K562 (cell line): Measurements from ENCODE around the gene CSNK2A1. TPM values are rescaled to one million over a fixed set of nuclear protein-coding genes. Genes with fewer than 3 reads are reported as not detected.
A peak's percentile ranks its signal among the peaks of the same experiment; 100 is the strongest.

Experiments used
- BRD4 ChIP-seq: fragments of 200-600 bp; sonication (generic); IDR thresholded peaks from 2 replicates; pipeline ENCODE4 v1.6.1; 2017; ENCODE audit warnings: inconsistent platforms
- CTBP1 ChIP-seq: fragments of 450-650 bp; IDR thresholded peaks from 2 replicates; pipeline ENCODE4 v1.6.1; 2016; ENCODE audit warnings: borderline replicate concordance
- FOXP1 ChIP-seq: sonication (generic); formaldehyde crosslinking; IDR thresholded peaks from 2 replicates; pipeline ENCODE4 v1.8.0; 2022; ENCODE audit warnings: mild to moderate bottlenecking, missing genetic modification reagents
- MAFK ChIP-seq: IDR thresholded peaks from 2 replicates; pipeline ENCODE4 v1.6.1; 2011; ENCODE audit warnings: low read length, improper control_type of control experiment
- PHF21A ChIP-seq: fragments of 450-650 bp; IDR thresholded peaks from 2 replicates; pipeline ENCODE4 v1.6.1; 2017; ENCODE audit warnings: low read depth, borderline replicate concordance
- RAD21 ChIP-seq, 2 experiments: fragments of 250-450 bp in 1 of 2; fragments of 450-650 bp in 1 of 2; sonication (Bioruptor Pico) in 1 of 2; formaldehyde crosslinking in 1 of 2; IDR thresholded peaks in 1 of 2; conservative IDR thresholded peaks in 1 of 2; 2 replicates each; pipeline versions ENCODE4 v1.4.0 to v1.8.0; 2020 to 2022; ENCODE audit warnings: mild to moderate bottlenecking in 2 of 2, moderate library complexity in 1 of 2
- SIN3A ChIP-seq, 2 experiments: fragments of 150-350 bp in 1 of 2; IDR thresholded peaks; 2 replicates each; pipeline ENCODE4 v1.6.1; 2011 to 2016; ENCODE audit warnings: borderline replicate concordance in 2 of 2, low read depth in 2 of 2, low read length in 2 of 2, mild to moderate bottlenecking in 2 of 2, moderate library complexity in 2 of 2; ENCODE audit not compliant: control insufficient read depth in 1 of 2
- SMARCE1 ChIP-seq: fragments of 450-650 bp; IDR thresholded peaks from 2 replicates; pipeline ENCODE4 v1.7.1; 2016; ENCODE audit warnings: mild to moderate bottlenecking
- ZBTB1 ChIP-seq: sonication (generic); formaldehyde crosslinking; IDR thresholded peaks from 2 replicates; pipeline ENCODE4 v1.8.1; 2023; ENCODE audit warnings: missing genetic modification reagents, low read depth, mild to moderate bottlenecking, borderline replicate concordance
- ZNF24 ChIP-seq: fragments of 450-650 bp; IDR thresholded peaks from 2 replicates; pipeline ENCODE4 v1.6.1; 2016
- ZNF3 ChIP-seq: fragments of 250-450 bp; sonication (Bioruptor Pico); IDR thresholded peaks from 2 replicates; pipeline ENCODE4 v1.5.0; 2021; ENCODE audit warnings: mild to moderate bottlenecking, moderate library complexity
- ZNF311 ChIP-seq: fragments of 250-450 bp; sonication (Bioruptor Pico); IDR thresholded peaks from 2 replicates; pipeline ENCODE4 v1.4.0; 2020; ENCODE audit warnings: mild to moderate bottlenecking, moderate library complexity
- polyA plus RNA-seq, 8 experiments: library from polyadenylated mRNA; depleted of rRNA in 4 of 8; stranded (reverse) in 5 of 8; unstranded in 3 of 8; fragments of >200 nt; fragmentation: Nextera tagmentation in 2 of 8; fragmentation: Illumina TruSeq in 1 of 8; extraction: Ambion mirVana in 2 of 8; extraction: Trizol in 1 of 8; gene quantifications; 2 replicates each; pipeline versions ENCODE4 v1.2.1 to v1.2.3, GENCODE V29; 2011 to 2014; ENCODE audit warnings: inconsistent platforms in 1 of 8, missing spikeins in 1 of 8
- total RNA-seq, 7 experiments: library from RNA; depleted of rRNA in 6 of 7; stranded (reverse); fragments of >200 nt in 6 of 7; fragmentation: Illumina TruSeq in 2 of 7; extraction: Trizol in 2 of 7; gene quantifications; 2 replicates each; pipeline versions ENCODE4 v1.2.1 to v1.2.3, GENCODE V29; 2011 to 2021; ENCODE audit warnings: low replicate concordance in 1 of 7
- TF ChIP-seq, protein P1 (sequence below), 2 experiments: fragments of 450-650 bp; IDR thresholded peaks; 2 replicates each; pipeline ENCODE4 v1.6.1; 2016; ENCODE audit warnings: mild to moderate bottlenecking in 2 of 2, borderline replicate concordance in 1 of 2, low read depth in 1 of 2, moderate library complexity in 1 of 2
- TF ChIP-seq, protein P2 (sequence below): IDR thresholded peaks from 3 replicates; pipeline ENCODE4 v1.6.1; 2011; ENCODE audit warnings: borderline replicate concordance, mild to moderate bottlenecking, moderate library complexity; ENCODE audit not compliant: insufficient read length; ENCODE audit errors: extremely low read depth

The CSNK2A1 gene
- total and polyA plus RNA-seq, 9 of the 15 experiments (the other 6 are each of a cell fraction or from before 2014, with no cell fraction given) = 71.0 to 251 (median 103) TPM

DNA sequence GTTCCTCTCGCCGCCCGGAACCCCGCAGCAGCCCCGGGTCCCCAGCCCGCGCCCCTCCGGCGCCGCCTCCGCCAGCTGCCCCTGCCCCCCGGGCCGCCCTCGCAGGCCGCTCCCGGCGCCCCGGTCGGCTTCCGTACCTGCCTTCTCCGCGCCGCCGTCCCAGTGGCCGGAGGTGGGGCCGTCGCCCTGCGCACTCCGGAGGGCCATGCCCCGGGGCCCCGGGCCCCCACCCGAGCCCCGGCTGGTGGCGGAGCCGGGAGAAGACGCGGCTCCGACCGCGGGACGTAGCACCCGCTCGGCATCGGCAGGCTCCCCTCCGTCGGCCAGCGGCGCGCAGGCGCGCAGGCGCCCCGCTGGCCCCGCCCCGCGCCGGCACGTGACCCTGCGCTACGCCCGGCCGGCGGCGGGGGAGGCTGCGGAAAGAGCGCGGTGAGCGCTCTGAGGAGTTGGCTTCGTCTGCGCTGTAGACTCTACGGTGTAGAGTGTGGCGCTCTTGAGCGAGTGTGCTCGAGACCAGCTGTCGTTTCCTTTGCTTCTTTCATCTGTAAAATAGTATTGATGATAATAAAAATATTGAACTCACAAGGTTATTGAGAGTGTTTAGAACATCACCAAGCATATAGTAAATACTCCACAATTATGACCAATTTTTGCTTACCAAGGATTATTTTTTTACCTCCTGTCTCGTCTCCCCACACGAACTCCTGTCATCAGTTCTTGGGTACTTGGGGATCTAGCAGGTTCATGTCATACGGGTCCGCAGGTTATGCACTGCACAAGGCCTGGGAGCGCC lies 81.2 kb downstream of the CSNK2A1 start, which contains the start of gene TBC1D20 (continued):
- TF ChIP-seq, protein P1, sequence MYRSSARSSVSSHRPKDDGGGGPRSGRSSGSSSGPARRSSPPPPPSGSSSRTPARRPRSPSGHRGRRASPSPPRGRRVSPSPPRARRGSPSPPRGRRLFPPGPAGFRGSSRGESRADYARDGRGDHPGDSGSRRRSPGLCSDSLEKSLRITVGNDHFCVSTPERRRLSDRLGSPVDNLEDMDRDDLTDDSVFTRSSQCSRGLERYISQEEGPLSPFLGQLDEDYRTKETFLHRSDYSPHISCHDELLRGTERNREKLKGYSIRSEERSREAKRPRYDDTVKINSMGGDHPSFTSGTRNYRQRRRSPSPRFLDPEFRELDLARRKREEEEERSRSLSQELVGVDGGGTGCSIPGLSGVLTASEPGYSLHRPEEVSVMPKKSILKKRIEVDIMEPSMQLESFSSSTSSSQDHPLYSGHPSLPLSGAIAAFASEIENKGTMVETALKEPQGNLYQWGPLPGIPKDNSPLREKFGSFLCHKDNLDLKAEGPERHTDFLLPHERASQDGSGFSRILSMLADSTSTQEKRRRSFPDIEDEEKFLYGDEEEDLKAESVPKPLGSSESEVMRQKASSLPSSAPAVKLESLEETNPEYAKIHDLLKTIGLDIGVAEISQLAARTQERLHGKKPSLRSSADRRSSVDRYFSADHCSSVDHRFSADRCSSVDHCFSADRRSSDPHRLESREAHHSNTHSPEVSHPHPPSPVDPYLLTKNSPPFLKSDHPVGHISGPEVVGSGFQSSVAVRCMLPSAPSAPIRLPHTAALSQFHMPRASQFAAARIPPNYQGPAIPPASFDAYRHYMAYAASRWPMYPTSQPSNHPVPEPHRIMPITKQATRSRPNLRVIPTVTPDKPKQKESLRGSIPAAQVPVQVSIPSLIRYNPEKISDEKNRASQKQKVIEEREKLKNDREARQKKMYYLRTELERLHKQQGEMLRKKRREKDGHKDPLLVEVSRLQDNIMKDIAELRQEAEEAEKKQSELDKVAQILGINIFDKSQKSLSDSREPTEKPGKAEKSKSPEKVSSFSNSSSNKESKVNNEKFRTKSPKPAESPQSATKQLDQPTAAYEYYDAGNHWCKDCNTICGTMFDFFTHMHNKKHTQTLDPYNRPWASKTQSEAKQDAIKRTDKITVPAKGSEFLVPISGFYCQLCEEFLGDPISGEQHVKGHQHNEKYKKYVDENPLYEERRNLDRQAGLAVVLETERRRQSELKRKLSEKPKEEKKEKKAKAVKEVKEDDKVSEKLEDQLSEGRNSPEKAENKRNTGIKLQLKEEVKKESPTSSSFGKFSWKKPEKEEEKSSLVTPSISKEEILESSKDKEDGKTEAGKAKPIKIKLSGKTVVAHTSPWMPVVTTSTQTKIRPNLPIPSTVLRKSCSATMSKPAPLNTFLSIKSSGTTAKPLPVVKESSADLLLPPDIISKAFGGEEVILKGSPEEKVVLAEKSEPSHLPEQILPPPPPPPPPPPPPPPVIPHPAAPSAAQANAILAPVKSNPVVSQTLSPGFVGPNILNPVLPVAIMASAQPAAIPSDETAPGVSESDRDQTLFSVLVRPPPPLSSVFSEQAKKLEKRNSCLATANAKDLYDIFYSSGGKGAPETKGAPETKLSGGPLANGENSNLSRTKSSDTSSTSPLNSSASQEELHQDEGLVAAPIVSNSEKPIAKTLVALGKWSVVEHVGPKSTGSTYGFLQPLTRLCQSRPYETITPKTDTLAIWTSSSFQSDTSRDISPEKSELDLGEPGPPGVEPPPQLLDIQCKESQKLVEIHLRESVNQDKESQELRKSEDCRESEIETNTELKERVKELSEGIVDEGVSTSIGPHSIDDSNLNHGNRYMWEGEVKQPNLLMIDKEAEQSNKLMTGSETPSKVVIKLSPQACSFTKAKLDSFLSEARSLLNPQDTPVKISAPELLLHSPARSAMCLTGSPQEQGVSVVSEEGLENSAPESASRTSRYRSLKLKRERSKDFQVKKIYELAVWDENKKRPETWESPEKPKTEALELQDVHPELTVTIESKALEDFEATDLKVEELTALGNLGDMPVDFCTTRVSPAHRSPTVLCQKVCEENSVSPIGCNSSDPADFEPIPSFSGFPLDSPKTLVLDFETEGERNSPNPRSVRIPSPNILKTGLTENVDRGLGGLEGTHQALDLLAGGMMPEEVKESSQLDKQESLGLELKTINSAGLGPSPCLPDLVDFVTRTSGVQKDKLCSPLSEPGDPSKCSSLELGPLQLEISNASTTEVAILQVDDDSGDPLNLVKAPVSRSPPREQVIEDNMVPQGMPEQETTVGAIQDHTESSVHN (IDR thresholded peaks at IDR 0.05; ENCODE audit: borderline replicate concordance in 1 of 2, low read depth in 1 of 2) = no peak
- TF ChIP-seq MAFK (peak; percentile 36; the same call in 1 of the 2 replicates), ZBTB1 (CRISPR knock-in tag) (no peak), CTBP1 (0 out of 2 replicates have a peak, but pooled peaks have one; percentile 7), SMARCE1 (0 out of 2 replicates have a peak, but pooled peaks have one; percentile 11), ZNF3 (CRISPR knock-in tag) (no peak), FOXP1 (no peak), RAD21 (CRISPR knock-in tag; conservative IDR thresholded peaks at IDR 0.05 in 1 of 2, IDR thresholded peaks at IDR 0.05 in 1 of 2) (peak in 1 of 2 experiments; percentile 7; a peak in 1 of 4 replicates), ZNF311 (CRISPR knock-in tag) (no peak), ZNF24 (peak; percentile 99), BRD4 (no peak), SIN3A (IDR thresholded peaks at IDR 0.05; ENCODE audit: borderline replicate concordance in 2 of 2, control insufficient read depth in 1 of 2, low read depth in 2 of 2, low read length in 2 of 2) (peak in 1 of 2 experiments; percentile 49; a peak in 1 of 4 replicates), PHF21A (no peak)
- TF ChIP-seq, protein P2, sequence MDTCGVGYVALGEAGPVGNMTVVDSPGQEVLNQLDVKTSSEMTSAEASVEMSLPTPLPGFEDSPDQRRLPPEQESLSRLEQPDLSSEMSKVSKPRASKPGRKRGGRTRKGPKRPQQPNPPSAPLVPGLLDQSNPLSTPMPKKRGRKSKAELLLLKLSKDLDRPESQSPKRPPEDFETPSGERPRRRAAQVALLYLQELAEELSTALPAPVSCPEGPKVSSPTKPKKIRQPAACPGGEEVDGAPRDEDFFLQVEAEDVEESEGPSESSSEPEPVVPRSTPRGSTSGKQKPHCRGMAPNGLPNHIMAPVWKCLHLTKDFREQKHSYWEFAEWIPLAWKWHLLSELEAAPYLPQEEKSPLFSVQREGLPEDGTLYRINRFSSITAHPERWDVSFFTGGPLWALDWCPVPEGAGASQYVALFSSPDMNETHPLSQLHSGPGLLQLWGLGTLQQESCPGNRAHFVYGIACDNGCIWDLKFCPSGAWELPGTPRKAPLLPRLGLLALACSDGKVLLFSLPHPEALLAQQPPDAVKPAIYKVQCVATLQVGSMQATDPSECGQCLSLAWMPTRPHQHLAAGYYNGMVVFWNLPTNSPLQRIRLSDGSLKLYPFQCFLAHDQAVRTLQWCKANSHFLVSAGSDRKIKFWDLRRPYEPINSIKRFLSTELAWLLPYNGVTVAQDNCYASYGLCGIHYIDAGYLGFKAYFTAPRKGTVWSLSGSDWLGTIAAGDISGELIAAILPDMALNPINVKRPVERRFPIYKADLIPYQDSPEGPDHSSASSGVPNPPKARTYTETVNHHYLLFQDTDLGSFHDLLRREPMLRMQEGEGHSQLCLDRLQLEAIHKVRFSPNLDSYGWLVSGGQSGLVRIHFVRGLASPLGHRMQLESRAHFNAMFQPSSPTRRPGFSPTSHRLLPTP = no peak
